Activated T-helper 17 cell treated with anti-CD3 and anti-CD28 coated beads, Interleukin-2, amount 50 U/mL, for 72 hours (primary cell): ENCODE results near the gene JAG2. TPM values are rescaled to one million over a fixed set of nuclear protein-coding genes. Genes with fewer than 3 reads are reported as not detected.

Source experiments
- ATAC-seq: fragments of 150-1000 bp; cut with Tn5 transposase; replicated peaks from 2 replicates; pipeline ENCODE4 v1.10.0; 2021; ENCODE audit warnings: mild to moderate bottlenecking, moderate library complexity
- H3K27ac Mint-ChIP-seq: one replicate; pipeline ENCODE4 v1.8.0; 2022; ENCODE audit warnings: mixed read lengths
- H3K27me3 Mint-ChIP-seq: one replicate; pipeline ENCODE4 v1.8.0; 2022; ENCODE audit warnings: mixed read lengths
- H3K36me3 Mint-ChIP-seq: one replicate; pipeline ENCODE4 v1.8.0; 2022; ENCODE audit warnings: low read depth, mild to moderate bottlenecking, mixed read lengths
- H3K4me1 Mint-ChIP-seq: one replicate; pipeline ENCODE4 v1.8.0; 2022; ENCODE audit warnings: mixed read lengths
- H3K4me3 Mint-ChIP-seq: one replicate; pipeline ENCODE4 v1.8.0; 2022; ENCODE audit warnings: mild to moderate bottlenecking, mixed read lengths
- H3K9me3 Mint-ChIP-seq: one replicate; pipeline ENCODE4 v1.8.0; 2022; ENCODE audit warnings: mixed read lengths
- total RNA-seq, 2 donors: library from RNA; stranded (reverse); gene quantifications; one replicate each; pipeline ENCODE4 v1.2.3, GENCODE V29; 2022

The JAG2 gene
- total RNA-seq, 2 donors from 2014 or later, result 2.5 TPM

GRCh38 chr14:105140581-105140980 lies 28.0 kb downstream of the JAG2 start:
- Mint-ChIP-seq H3K4me1 (no peaks in the 10 kb centered on the region), H3K27me3 (no peaks in the 10 kb centered on the region), H3K9me3 (peaks cover 4% of the 10 kb centered on the region), H3K27ac (no peak overlapping the region), H3K36me3 (no peaks in the 10 kb centered on the region), H3K4me3 (no peak overlapping the region)
- ATAC-seq, result no peak

GRCh38 chr14:105139831-105140239 lies 28.7 kb downstream of the JAG2 start:
- no peaks in the 10 kb centered on the region for H3K36me3 Mint-ChIP-seq
- ATAC-seq, result no peak
- peaks cover 4% of the 10 kb centered on the region for H3K9me3 Mint-ChIP-seq

GRCh38 chr14:105139212-105139825 lies 29.3 kb downstream of the JAG2 start:
- no peak for ATAC-seq
- Mint-ChIP-seq H3K9me3 (peaks cover 4% of the 10 kb centered on the region), H3K4me3 (no peak overlapping the region), H3K27ac (no peak overlapping the region), H3K27me3 (peaks cover 5% of the 10 kb centered on the region), H3K4me1 (no peaks in the 10 kb centered on the region), H3K36me3 (no peaks in the 10 kb centered on the region)

More at GRCh38 chr14:105139831-105140239, 28.7 kb downstream of the JAG2 start:
- Mint-ChIP-seq H3K27ac (no peak overlapping the region), H3K27me3 (peaks cover 1% of the 10 kb centered on the region), H3K4me1 (no peaks in the 10 kb centered on the region), H3K4me3 (no peak overlapping the region)

GRCh38 chr14:105138551-105139111 lies 29.9 kb downstream of the JAG2 start:
- H3K36me3 Mint-ChIP-seq, result no peaks in the 10 kb centered on the region
- peaks cover 4% of the 10 kb centered on the region for H3K9me3 Mint-ChIP-seq
- H3K4me3 Mint-ChIP-seq, result no peak overlapping the region
- H3K27ac Mint-ChIP-seq, result no peak overlapping the region
- peaks cover 7% of the 10 kb centered on the region for H3K27me3 Mint-ChIP-seq
- H3K4me1 Mint-ChIP-seq, result no peaks in the 10 kb centered on the region
- no peak for ATAC-seq

GRCh38 chr14:105138021-105138541 lies 30.5 kb downstream of the JAG2 start:
- H3K27me3 Mint-ChIP-seq, result peaks cover 11% of the 10 kb centered on the region
- no peak overlapping the region for H3K27ac Mint-ChIP-seq
- no peak for ATAC-seq
- H3K4me3 Mint-ChIP-seq, result no peak overlapping the region
- peaks cover 4% of the 10 kb centered on the region for H3K9me3 Mint-ChIP-seq
- H3K36me3 Mint-ChIP-seq, result no peaks in the 10 kb centered on the region
- no peaks in the 10 kb centered on the region for H3K4me1 Mint-ChIP-seq

GRCh38 chr14:105137481-105138020 lies 31.0 kb downstream of the JAG2 start:
- no peak for ATAC-seq
- Mint-ChIP-seq H3K4me3 (no peak overlapping the region), H3K27me3 (peaks cover 15% of the 10 kb centered on the region), H3K36me3 (no peaks in the 10 kb centered on the region), H3K4me1 (no peaks in the 10 kb centered on the region), H3K9me3 (peaks cover 4% of the 10 kb centered on the region), H3K27ac (no peak overlapping the region)

GRCh38 chr14:105136401-105137322 lies 31.9 kb downstream of the JAG2 start:
- Mint-ChIP-seq H3K27ac (no peak overlapping the region), H3K4me3 (no peak overlapping the region), H3K36me3 (no peaks in the 10 kb centered on the region), H3K9me3 (peaks cover 4% of the 10 kb centered on the region), H3K4me1 (no peaks in the 10 kb centered on the region), H3K27me3 (peaks cover 15% of the 10 kb centered on the region)
- ATAC-seq, result no peak

GRCh38 chr14:105135700-105136395 lies 32.7 kb downstream of the JAG2 start:
- peaks cover 4% of the 10 kb centered on the region for H3K9me3 Mint-ChIP-seq
- no peaks in the 10 kb centered on the region for H3K36me3 Mint-ChIP-seq
- H3K4me1 Mint-ChIP-seq, result no peaks in the 10 kb centered on the region
- ATAC-seq, result no peak
- H3K27me3 Mint-ChIP-seq, result peaks cover 15% of the 10 kb centered on the region
- H3K27ac Mint-ChIP-seq, result no peak overlapping the region
- no peak overlapping the region for H3K4me3 Mint-ChIP-seq

GRCh38 chr14:105132921-105133654 lies 35.5 kb downstream of the JAG2 start:
- peaks cover 15% of the 10 kb centered on the region for H3K27me3 Mint-ChIP-seq
- no peaks in the 10 kb centered on the region for H3K4me1 Mint-ChIP-seq
- no peaks in the 10 kb centered on the region for H3K36me3 Mint-ChIP-seq
- H3K9me3 Mint-ChIP-seq, result no peaks in the 10 kb centered on the region
- ATAC-seq, result no peak
- no peak overlapping the region for H3K27ac Mint-ChIP-seq
- H3K4me3 Mint-ChIP-seq, result no peak overlapping the region

- peaks cover 21% of the 10 kb centered on the region for H3K27me3 Mint-ChIP-seq
- H3K36me3 Mint-ChIP-seq, result no peaks in the 10 kb centered on the region
- no peaks in the 10 kb centered on the region for H3K9me3 Mint-ChIP-seq
- ATAC-seq, result no peak
- H3K4me1 Mint-ChIP-seq, result no peaks in the 10 kb centered on the region
- no peak overlapping the region for H3K27ac Mint-ChIP-seq
- H3K4me3 Mint-ChIP-seq, result no peak overlapping the region
Observed at GRCh38 chr14:105131241-105131640, 37.3 kb downstream of the JAG2 start.

GRCh38 chr14:105128059-105128458 lies 40.5 kb downstream of the JAG2 start:
- Mint-ChIP-seq H3K27ac (no peak overlapping the region), H3K4me3 (no peak overlapping the region), H3K27me3 (peaks cover 14% of the 10 kb centered on the region), H3K36me3 (no peaks in the 10 kb centered on the region), H3K9me3 (no peaks in the 10 kb centered on the region), H3K4me1 (peaks cover 5% of the 10 kb centered on the region)
- ATAC-seq, result no peak

- peaks cover 15% of the 10 kb centered on the region for H3K27me3 Mint-ChIP-seq
- no peak overlapping the region for H3K27ac Mint-ChIP-seq
- no peaks in the 10 kb centered on the region for H3K9me3 Mint-ChIP-seq
- peaks cover 5% of the 10 kb centered on the region for H3K4me1 Mint-ChIP-seq
- H3K4me3 Mint-ChIP-seq, result no peak overlapping the region
- ATAC-seq, result no peak
- no peaks in the 10 kb centered on the region for H3K36me3 Mint-ChIP-seq
Observed at GRCh38 chr14:105126981-105127329, 41.6 kb downstream of the JAG2 start.

- no peak overlapping the region for H3K27ac Mint-ChIP-seq
- no peak overlapping the region for H3K4me3 Mint-ChIP-seq
- H3K9me3 Mint-ChIP-seq, result peaks cover 2% of the 10 kb centered on the region
- H3K27me3 Mint-ChIP-seq, result peaks cover 15% of the 10 kb centered on the region
- no peaks in the 10 kb centered on the region for H3K36me3 Mint-ChIP-seq
- no peak for ATAC-seq
- peaks cover 5% of the 10 kb centered on the region for H3K4me1 Mint-ChIP-seq
Observed at GRCh38 chr14:105126126-105126980, 42.2 kb downstream of the JAG2 start.
